ENCODE measurements around the gene DYSF.

Gene DYSF

DNA sequence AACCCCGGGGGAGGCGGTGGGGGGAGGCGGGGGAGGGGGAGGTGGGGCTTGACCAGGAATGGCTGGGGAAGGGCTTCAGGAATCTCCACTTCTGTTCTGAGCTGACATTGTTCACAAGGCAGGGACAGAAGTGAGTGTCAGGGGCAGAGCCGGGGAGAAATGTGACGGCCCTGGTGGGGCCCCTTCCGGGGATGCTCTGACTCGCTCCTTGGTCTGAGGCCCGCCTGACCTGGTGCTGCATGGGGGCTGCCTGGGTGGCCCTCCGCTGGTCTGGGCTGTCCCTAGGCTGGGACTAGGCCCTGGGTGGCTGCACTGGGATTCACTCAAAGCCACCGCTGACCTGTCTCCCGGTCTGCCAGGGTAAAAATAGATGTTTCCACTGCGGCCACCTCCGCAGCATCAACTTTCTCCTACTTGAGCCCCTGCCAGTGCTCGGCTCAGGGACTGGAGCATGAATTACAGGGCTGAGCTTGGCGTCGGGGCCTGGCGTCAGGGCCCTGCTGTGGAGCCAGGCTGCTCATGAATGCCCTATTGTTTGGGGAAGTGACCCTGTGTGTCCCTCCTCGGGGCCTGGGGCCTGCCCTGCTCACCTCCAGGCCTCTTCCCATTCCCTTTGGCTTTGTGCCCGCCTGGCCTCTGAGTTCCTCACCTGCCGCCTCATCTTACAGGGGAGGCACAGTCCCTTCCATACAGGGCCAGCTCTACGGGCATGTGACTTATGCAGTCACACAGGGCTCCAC, 247.5 kb downstream of the DYSF start:
- Histone ChIP-seq H3K27me3 (ENCODE audit: control insufficient read depth in 1 of 2, insufficient read depth in 2 of 2, low read length in 2 of 2) (peaks cover 0 to 2% of the 10 kb centered on the region in 2 donors), H3K4me1 (ENCODE audit: control insufficient read depth, insufficient read depth, low read length) (peaks cover 21% of the 10 kb centered on the region), H3K9me3 (ENCODE audit: control insufficient read depth in 2 of 2, low read length in 2 of 2) (no peaks in the 10 kb centered on the region), H3K36me3 (ENCODE audit: control insufficient read depth in 2 of 2, insufficient read depth in 2 of 2, low read length in 2 of 2) (no peaks in the 10 kb centered on the region), H3K9ac (ENCODE audit: low read length in 2 of 2) (no peak overlapping the region), H3K27ac (ENCODE audit: low read length) (peak overlapping the region; percentile 46), H3K4me3 (ENCODE audit: low read length in 2 of 2) (no peak overlapping the region)

DNA sequence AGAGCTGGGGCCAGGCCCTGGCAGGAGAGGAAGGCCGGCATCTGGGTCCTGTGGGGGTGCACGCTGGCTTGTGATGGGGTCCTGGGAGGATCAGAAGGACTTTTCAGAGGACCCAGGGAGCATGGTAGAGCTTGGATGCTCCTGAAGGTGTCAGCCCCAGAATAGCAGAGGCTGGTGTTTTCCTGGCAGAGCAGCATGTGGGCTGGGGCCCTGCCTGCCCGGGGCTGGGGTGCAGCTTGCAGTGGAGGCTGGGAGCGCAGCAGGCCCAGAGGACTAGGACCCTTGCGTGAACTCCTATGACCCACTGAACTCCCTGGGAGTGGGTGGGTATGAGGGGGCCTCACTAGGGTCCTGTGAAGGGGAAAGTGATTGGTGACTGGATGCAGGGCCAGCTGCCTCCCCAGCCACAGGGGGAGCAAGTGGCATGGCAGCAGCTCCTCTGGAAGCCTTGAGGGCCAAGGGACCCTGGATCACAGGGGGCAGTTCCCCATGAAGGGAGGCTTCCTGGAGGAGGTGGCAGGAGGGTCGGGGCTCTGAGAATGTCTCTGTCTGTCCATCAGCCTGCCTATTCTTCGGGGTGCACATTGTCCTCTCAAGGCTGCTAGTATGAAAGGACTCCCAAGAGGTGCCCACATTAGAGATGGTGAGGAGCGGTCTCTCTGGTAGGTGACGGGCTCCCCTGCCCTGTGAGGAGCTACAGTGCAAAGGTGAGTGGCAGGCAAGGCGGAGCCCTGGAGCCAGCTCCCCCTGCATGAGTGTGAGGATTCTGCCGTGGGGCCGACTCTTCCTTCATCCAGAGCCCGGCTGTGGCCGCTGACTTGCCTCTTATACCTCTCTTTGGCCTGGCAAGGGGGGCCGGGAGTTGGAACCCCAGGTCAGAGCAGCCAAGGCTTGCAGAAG, 249.0 kb downstream of the DYSF start:
- Histone ChIP-seq H3K36me3 (ENCODE audit: control insufficient read depth in 2 of 2, insufficient read depth in 2 of 2, low read length in 2 of 2) (no peaks in the 10 kb centered on the region), H3K9me3 (ENCODE audit: control insufficient read depth in 2 of 2, low read length in 2 of 2) (no peaks in the 10 kb centered on the region), H3K4me3 (ENCODE audit: low read length in 2 of 2) (no peak overlapping the region), H3K9ac (ENCODE audit: low read length in 2 of 2) (no peak overlapping the region), H3K27me3 (ENCODE audit: control insufficient read depth in 1 of 2, insufficient read depth in 2 of 2, low read length in 2 of 2) (peaks cover 0 to 2% of the 10 kb centered on the region in 2 donors), H3K4me1 (ENCODE audit: control insufficient read depth, insufficient read depth, low read length) (peaks cover 21% of the 10 kb centered on the region), H3K27ac (ENCODE audit: low read length) (no peak overlapping the region)

DNA sequence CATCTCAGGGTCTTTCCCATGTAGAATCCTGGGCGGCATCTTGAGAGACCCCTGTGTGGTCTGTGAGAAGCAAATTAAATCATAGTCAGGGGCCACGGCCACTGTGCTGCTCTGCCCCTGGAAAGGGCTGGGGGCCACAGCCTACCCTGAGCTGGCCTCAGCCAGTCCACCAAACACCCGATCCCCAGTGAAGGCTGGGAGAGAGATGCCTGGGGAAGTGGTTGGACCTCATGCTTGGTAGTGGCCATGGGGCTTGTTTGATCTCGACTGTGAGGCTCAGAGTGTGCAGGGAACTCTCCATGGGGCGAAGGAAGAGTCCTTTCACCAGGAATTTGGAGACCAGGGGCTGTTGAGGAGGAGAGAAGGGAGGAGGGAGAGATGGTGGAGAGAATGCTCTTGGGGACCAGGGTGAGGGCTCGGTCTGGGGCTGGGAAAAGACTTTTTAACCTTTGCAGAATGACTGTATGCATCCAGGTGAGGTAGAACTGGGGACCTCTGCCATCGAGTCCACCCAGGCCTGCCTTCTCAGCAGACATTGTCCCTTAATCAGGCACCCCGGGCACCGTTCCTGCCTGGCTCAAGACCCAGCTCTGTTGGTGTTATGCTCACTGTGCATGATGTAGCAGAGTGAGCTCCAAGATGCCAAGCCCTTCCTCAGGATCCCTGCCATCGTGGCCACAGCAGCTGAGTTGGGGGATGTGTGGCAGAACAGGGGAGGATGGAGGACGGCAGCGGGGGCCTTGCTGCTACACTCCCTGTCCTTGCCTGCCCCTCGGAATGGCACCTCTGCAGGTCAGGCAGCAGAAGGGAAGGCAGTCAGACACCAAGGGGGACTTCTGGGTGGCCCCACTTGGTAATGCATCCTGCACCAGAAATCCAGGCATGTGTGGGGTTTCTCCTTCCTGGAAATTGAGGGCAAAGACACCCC, 249.9 kb downstream of the DYSF start:
- H3K36me3 ChIP-seq (ENCODE audit: control insufficient read depth in 2 of 2, insufficient read depth in 2 of 2, low read length in 2 of 2): no peaks in the 10 kb centered on the region
- peaks cover 0 to 2% of the 10 kb centered on the region in 2 donors for H3K27me3 ChIP-seq (ENCODE audit: control insufficient read depth in 1 of 2, insufficient read depth in 2 of 2, low read length in 2 of 2)
- H3K9me3 ChIP-seq (ENCODE audit: control insufficient read depth in 2 of 2, low read length in 2 of 2): no peaks in the 10 kb centered on the region
- H3K4me3 ChIP-seq (ENCODE audit: low read length in 2 of 2): no peak overlapping the region
- H3K27ac ChIP-seq (ENCODE audit: low read length): no peak overlapping the region
- H3K4me1 ChIP-seq (ENCODE audit: control insufficient read depth, insufficient read depth, low read length): peaks cover 21% of the 10 kb centered on the region
- H3K9ac ChIP-seq (ENCODE audit: low read length in 2 of 2): no peak overlapping the region

GRCh38 chr2:71704131-71704561, 250.8 kb downstream of the DYSF start:
- Histone ChIP-seq H3K36me3 (ENCODE audit: control insufficient read depth in 2 of 2, insufficient read depth in 2 of 2, low read length in 2 of 2) (no peaks in the 10 kb centered on the region), H3K27ac (ENCODE audit: low read length) (no peak overlapping the region), H3K4me3 (ENCODE audit: low read length in 2 of 2) (no peak overlapping the region), H3K27me3 (ENCODE audit: control insufficient read depth in 1 of 2, insufficient read depth in 2 of 2, low read length in 2 of 2) (peaks cover 0 to 2% of the 10 kb centered on the region in 2 donors), H3K4me1 (ENCODE audit: control insufficient read depth, insufficient read depth, low read length) (peaks cover 21% of the 10 kb centered on the region), H3K9me3 (ENCODE audit: control insufficient read depth in 2 of 2, low read length in 2 of 2) (no peaks in the 10 kb centered on the region), H3K9ac (ENCODE audit: low read length in 2 of 2) (no peak overlapping the region)

- Histone ChIP-seq H3K9me3 (ENCODE audit: control insufficient read depth in 2 of 2, low read length in 2 of 2) (no peaks in the 10 kb centered on the region), H3K36me3 (ENCODE audit: control insufficient read depth in 2 of 2, insufficient read depth in 2 of 2, low read length in 2 of 2) (no peaks in the 10 kb centered on the region), H3K27me3 (ENCODE audit: control insufficient read depth in 1 of 2, insufficient read depth in 2 of 2, low read length in 2 of 2) (peaks cover 0 to 2% of the 10 kb centered on the region in 2 donors), H3K27ac (ENCODE audit: low read length) (no peak overlapping the region), H3K9ac (ENCODE audit: low read length in 2 of 2) (no peak overlapping the region), H3K4me3 (ENCODE audit: low read length in 2 of 2) (no peak overlapping the region), H3K4me1 (ENCODE audit: control insufficient read depth, insufficient read depth, low read length) (peaks cover 21% of the 10 kb centered on the region)
Measured at GRCh38 chr2:71704688-71705087, 251.3 kb downstream of the DYSF start.

DNA sequence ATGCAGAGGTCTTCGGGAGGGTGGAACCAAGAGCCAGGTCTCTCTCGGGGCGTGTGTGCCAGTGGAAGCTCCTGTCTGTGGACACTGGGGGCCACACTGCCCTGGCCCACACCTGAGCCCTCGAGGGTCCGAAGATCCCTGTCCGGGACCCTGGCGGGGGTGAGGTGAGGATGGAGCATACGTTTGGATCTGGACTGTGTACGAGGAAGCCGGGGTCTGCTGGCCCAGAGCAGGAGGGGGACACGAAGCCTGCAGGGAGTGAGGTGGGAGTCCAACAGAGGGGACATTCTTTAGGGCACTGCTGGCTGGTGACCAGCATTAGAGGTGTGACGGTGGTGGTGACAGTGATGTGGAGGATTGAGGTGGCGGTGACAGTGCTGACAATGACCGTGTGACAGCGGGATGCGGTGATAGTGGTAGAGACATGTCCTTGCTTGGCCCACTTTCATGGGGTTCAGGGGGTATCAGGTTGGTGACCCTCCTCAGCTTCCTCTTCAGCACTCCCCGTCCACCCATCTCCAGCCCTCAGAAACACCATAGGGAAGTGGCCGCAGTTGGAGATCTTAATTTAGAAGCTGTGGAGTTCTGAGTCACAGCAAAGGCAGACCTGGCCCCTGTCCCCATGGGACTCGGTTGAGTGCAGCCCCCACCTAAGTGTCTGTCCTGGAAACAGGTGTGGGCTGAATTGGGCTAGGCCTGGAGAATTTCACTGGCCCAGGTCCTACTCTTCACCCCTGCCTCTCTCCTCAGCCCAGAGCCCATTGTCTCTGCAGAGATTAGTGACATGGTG, 252.0 kb downstream of the DYSF start:
- no peak overlapping the region for H3K9ac ChIP-seq (ENCODE audit: low read length in 2 of 2)
- no peaks in the 10 kb centered on the region for H3K36me3 ChIP-seq (ENCODE audit: control insufficient read depth in 2 of 2, insufficient read depth in 2 of 2, low read length in 2 of 2)
- no peak overlapping the region for H3K4me3 ChIP-seq (ENCODE audit: low read length in 2 of 2)
- H3K27me3 ChIP-seq (ENCODE audit: control insufficient read depth in 1 of 2, insufficient read depth in 2 of 2, low read length in 2 of 2): peaks cover 0 to 2% of the 10 kb centered on the region in 2 donors
- H3K4me1 ChIP-seq (ENCODE audit: control insufficient read depth, insufficient read depth, low read length): peaks cover 19% of the 10 kb centered on the region
- no peak overlapping the region for H3K27ac ChIP-seq (ENCODE audit: low read length)
- no peaks in the 10 kb centered on the region for H3K9me3 ChIP-seq (ENCODE audit: control insufficient read depth in 2 of 2, low read length in 2 of 2)

- no peak overlapping the region for H3K4me3 ChIP-seq (ENCODE audit: low read length in 2 of 2)
- H3K9me3 ChIP-seq (ENCODE audit: control insufficient read depth in 2 of 2, low read length in 2 of 2): no peaks in the 10 kb centered on the region
- no peaks in the 10 kb centered on the region for H3K36me3 ChIP-seq (ENCODE audit: control insufficient read depth in 2 of 2, insufficient read depth in 2 of 2, low read length in 2 of 2)
- H3K27me3 ChIP-seq (ENCODE audit: control insufficient read depth in 1 of 2, insufficient read depth in 2 of 2, low read length in 2 of 2): peaks cover 0 to 2% of the 10 kb centered on the region in 2 donors
- no peak overlapping the region for H3K9ac ChIP-seq (ENCODE audit: low read length in 2 of 2)
- H3K4me1 ChIP-seq (ENCODE audit: control insufficient read depth, insufficient read depth, low read length): peaks cover 13% of the 10 kb centered on the region
- H3K27ac ChIP-seq (ENCODE audit: low read length): no peak overlapping the region
Measured at GRCh38 chr2:71706121-71706520, 252.8 kb downstream of the DYSF start.

GRCh38 chr2:71706836-71707235, 253.5 kb downstream of the DYSF start:
- Histone ChIP-seq H3K4me1 (ENCODE audit: control insufficient read depth, insufficient read depth, low read length) (peaks cover 6% of the 10 kb centered on the region), H3K36me3 (ENCODE audit: control insufficient read depth in 2 of 2, insufficient read depth in 2 of 2, low read length in 2 of 2) (no peaks in the 10 kb centered on the region), H3K27ac (ENCODE audit: low read length) (no peak overlapping the region)

DNA sequence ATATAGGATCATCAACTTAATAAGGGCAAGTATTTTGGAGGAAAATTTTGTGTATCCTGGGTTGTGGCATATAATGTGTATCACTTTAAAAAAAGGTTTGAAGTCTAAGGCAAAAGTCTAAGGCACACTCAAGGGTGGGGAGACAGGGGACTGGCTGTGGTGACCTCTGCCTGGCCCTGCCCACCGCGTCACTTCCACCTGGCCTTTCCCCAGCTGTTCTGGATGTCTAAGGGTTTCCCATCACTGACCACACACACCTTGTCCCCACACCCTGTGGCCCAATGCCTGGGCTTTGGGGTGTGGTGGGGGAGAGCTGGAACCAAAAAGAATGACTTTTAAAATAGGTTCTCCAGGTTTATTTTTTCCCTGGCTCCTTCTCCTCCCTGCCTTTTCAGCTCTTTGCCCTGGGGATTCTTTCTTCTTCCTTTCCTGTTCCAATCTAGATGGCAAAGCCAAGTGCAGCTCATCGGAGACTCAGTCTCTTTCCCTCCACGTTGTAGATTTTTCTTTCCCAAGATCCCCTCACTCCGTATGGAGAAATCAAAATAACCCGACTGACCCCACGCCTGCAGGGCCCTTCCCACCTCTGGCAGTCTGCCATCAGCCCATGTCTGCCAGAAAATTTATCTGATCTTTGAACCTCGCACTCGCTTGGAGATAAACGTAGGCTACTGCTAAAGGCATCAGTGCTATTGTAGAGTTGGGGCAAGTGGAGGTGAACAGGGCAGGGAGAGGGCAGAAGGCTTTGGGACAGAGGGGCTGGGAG, 257.2 kb downstream of the DYSF start:
- Histone ChIP-seq H3K4me3 (ENCODE audit: low read length in 2 of 2) (no peak overlapping the region), H3K36me3 (ENCODE audit: control insufficient read depth in 2 of 2, insufficient read depth in 2 of 2, low read length in 2 of 2) (no peaks in the 10 kb centered on the region), H3K27me3 (ENCODE audit: control insufficient read depth in 1 of 2, insufficient read depth in 2 of 2, low read length in 2 of 2) (no peaks in the 10 kb centered on the region), H3K27ac (ENCODE audit: low read length) (no peak overlapping the region), H3K9me3 (ENCODE audit: control insufficient read depth in 2 of 2, low read length in 2 of 2) (no peaks in the 10 kb centered on the region), H3K9ac (ENCODE audit: low read length in 2 of 2) (no peak overlapping the region), H3K4me1 (ENCODE audit: control insufficient read depth, insufficient read depth, low read length) (peaks cover 3% of the 10 kb centered on the region)

More at GRCh38 chr2:71706836-71707235, 253.5 kb downstream of the DYSF start:
- Histone ChIP-seq H3K4me3 (ENCODE audit: low read length in 2 of 2) (no peak overlapping the region), H3K9me3 (ENCODE audit: control insufficient read depth in 2 of 2, low read length in 2 of 2) (no peaks in the 10 kb centered on the region), H3K27me3 (ENCODE audit: control insufficient read depth in 1 of 2, insufficient read depth in 2 of 2, low read length in 2 of 2) (peaks cover 0 to 2% of the 10 kb centered on the region in 2 donors), H3K9ac (ENCODE audit: low read length in 2 of 2) (no peak overlapping the region)
